GM19239 (cell line): ENCODE results near the gene MRAP.
"Not testable (repeated sequence)": the region's sequence is repeated elsewhere in the genome, so short reads cannot be mapped to it uniquely, and the experiment has no call there.

Experiments
- DNase-seq: peaks from one replicate; pipeline ENCODE4 v3.0.0; 2011; ENCODE audit warnings: low spot score; ENCODE audit not compliant: insufficient read length
- FAIRE-seq: peaks from 2 replicates; lab custom pipeline; 2011; peaks lifted over from hg19 to GRCh38; lab: Jason Lieb, UNC

The MRAP gene

DNA sequence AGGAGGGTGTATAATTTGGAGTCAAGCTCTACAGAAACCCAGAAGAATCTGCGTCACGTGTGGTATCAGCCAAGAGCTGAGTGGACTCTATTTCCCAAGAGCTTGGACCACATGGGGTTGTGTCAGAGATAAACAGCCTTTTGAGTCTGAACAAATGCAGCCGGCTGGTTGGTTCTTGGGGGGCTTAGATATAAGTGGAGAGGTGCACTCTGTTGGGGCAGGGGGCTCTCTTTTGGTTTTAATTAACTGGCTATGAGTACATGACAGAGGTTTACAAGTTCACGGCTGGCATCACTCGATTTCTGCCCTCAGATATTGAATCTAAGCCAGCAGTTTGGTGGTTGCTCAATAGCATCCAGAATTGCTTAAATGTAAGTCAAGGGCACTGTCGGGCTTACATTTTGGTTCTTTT, 501 bp upstream of the MRAP start:
- FAIRE-seq: no peak
- DNase-seq: no peak

DNA sequence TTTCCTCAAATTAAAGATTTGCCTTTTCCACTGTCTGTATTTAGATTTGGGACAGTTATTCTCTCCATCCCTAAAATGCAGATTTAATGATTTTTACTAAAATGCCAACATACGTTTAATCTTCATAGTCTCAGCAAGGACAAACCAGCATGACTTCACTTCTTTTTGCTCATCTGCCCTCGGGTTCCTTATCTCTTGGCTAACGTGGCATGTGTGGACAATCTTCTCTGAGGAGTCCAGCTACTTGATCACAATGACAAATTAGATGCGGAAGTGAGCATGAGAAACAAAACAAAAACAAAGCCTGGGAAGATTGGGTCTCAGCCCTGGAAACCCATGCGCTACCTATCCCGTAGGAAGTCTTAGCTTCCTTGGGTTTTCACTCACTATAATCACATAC, 1.0 kb downstream of the MRAP start:
- DNase-seq (no peak), FAIRE-seq (no peak)

GRCh38 chr21:32300117-32300681, 1.5 kb downstream of the MRAP start:
- no peak for FAIRE-seq

DNA sequence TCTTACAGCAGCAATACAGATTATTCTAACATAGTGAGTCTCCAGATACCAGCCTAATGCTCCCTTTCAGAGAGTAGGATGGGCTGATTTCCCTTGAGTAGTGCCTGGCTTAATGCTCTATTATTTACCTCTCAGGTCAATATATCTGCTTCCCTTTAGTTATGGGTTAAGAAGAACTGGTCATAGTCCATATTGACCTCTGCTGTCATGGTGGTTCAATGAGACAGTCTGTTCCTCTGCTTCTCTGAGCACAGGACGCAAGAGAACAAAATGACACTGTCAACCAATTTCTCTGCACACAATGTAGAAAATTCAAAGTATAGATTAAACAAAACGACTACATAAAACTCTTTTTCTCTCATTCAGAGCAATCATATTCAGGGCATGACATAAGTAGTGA, 2.9 kb downstream of the MRAP start:
- FAIRE-seq: no peak
- no peak for DNase-seq

More at GRCh38 chr21:32300117-32300681, 1.5 kb downstream of the MRAP start:
- no peak for DNase-seq

- DNase-seq: no peak
- no peak for FAIRE-seq
These were observed 3.9 kb downstream of the MRAP start for GRCh38 chr21:32302560-32302959.

GRCh38 chr21:32303385-32303784, 4.7 kb downstream of the MRAP start:
- FAIRE-seq (no peak), DNase-seq (no peak)

DNA sequence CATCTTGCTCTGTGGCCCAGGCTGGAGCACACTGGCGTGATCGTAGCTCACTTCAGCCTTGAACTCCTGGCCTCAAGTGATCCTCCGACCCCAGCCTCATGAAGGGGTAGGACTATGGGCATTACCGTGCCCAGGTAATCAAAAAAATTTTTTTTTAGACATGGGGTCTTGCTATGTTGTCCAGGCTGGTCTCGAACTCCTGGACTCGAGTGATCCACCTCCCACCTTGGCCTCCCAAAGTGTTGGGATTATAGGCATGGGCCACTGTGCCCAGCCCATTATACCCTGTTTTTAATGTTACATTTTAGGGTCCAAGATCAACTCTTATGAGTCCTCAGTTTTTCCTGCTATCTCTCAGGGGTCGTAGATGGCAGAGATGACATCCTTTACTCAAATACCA, 6.3 kb downstream of the MRAP start:
- DNase-seq: no peak
- FAIRE-seq: no peak

- DNase-seq: no peak
These were observed 7.5 kb downstream of the MRAP start for GRCh38 chr21:32306021-32306780.

GRCh38 chr21:32307706-32308105, 9.1 kb downstream of the MRAP start:
- FAIRE-seq: no peak
- DNase-seq: no peak

More at GRCh38 chr21:32306021-32306780, 7.5 kb downstream of the MRAP start:
- no peak for FAIRE-seq

DNA sequence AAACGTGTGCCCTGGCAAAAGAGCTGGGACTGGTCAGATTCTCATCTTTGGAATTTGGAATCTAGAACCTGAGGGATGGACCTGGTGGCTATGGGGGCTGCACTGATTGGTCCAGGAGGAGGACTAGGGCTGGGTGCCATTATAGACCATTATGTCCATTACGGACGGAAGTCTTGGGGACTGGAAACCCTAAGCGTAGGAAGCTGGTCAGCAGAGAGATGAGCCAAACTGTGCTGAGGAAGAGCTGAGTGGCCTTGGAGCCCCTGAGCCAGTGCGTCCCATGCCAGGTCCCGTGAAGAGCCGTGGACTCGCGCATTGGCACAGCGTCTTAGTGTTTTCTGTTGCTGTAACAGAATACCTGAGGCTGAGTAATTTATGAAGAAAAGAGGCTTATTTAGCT, 10.0 kb downstream of the MRAP start:
- no peak for FAIRE-seq
- DNase-seq: no peak

- no peak for DNase-seq
These were observed 11.3 kb downstream of the MRAP start for GRCh38 chr21:32309906-32310460.

DNA sequence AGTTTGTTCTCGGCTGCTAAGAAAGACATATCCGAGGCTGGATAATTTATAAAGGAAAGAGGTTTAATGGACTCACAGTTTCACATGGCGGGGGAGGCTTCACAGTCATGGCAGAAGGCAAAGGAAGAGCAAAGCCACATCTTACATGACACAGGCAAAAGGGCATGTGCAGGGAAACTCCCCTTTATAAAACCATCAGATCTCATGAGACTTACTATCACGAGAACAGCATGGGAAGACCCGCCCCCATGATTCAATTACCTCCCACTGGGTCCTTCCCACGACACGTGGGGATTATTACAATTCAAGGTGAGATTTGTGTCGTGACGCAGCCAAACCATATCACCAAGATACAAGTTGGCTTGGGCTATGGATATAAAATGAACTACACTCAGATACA, 12.3 kb downstream of the MRAP start:
- not testable (repeated sequence) for DNase-seq, FAIRE-seq

More at GRCh38 chr21:32309906-32310460, 11.3 kb downstream of the MRAP start:
- no peak for FAIRE-seq

DNA sequence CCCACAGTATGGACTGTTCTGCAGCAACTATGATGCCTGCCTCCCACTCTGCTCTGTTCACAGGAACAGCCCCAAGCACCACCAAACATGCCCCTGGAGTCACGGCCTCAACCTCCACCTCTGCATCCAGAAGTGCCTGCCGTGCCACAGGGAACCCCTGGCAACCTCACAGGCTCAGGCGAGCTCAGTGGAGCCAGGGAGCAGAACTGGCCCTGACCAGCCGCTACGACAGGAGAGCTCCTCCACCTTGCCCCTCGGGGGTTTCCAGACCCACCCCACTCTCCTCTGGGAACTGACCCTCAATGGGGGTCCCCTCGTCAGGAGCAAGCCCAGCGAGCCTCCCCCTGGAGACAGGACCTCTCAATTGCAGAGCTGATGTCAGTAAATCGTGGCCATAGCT, 13.0 kb downstream of the MRAP start:
- FAIRE-seq (no peak), DNase-seq (no peak)

DNA sequence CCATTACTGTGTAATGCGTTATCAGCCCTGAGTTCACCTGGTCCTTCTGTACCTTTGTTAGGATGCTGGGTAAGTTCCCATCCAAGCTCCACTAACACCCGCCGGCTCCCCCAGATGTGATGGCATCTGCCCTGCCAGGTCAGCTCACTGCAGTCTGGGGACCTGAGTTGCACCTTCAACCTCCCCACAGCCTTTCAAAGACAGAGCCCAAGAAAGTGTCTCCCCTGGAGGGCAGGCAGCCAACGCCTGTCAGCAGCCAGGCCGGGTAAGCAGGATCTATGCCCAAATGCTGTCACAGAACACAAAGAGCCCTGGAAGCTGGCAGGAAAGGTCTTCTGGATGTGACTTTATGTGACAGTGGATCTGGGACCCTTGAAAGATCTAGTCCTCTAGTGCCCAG, 13.7 kb downstream of the MRAP start:
- no peak for DNase-seq
- no peak for FAIRE-seq

GRCh38 chr21:32312976-32313375, 14.3 kb downstream of the MRAP start:
- no peak for DNase-seq
- FAIRE-seq: no peak

- DNase-seq: no peak
- FAIRE-seq: no peak
These were observed 16.2 kb downstream of the MRAP start for GRCh38 chr21:32314806-32315205.

- DNase-seq (no peak), FAIRE-seq (no peak)
These were observed 17.0 kb downstream of the MRAP start for GRCh38 chr21:32315511-32316281.

GRCh38 chr21:32316361-32317215, 17.9 kb downstream of the MRAP start:
- no peak for FAIRE-seq
- DNase-seq: no peak

- no peak for DNase-seq
- no peak for FAIRE-seq
These were observed 19.1 kb downstream of the MRAP start for GRCh38 chr21:32317726-32318125.

DNA sequence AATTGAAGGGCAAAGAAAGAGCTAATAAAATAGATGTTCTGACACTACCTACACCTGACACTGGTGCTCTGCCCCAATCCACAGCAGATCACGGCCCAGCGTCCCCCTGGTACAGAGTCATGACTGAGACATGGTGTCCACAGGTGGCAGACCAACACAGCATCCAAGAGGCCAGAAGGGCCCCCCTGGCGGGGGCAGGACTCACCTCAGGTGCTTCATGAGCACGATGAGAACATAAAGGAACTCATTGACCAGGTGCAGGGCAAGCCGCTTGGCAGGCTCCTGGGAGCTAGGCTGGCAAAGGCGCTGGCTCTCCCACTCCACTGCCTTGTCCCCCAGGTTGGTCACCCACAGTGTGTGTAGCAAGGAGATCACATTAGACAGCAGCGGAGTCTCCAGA, 20.4 kb downstream of the MRAP start:
- FAIRE-seq: no peak

More for the DNA sequence above, 20.4 kb downstream of the MRAP start:
- DNase-seq: no peak
